Neutrophil (primary cell): ENCODE results near the gene SH2D2A.

Source experiments
- H3K27ac ChIP-seq: fragments of 200-600 bp; sonication (generic); 2 replicates; pipeline ENCODE4 v1.5.1; 2016; ENCODE audit warnings: mild to moderate bottlenecking, moderate library complexity
- H3K27me3 ChIP-seq: fragments of 200-600 bp; sonication (generic); 2 replicates; pipeline ENCODE4 v1.6.0; 2016; ENCODE audit warnings: mild to moderate bottlenecking
- H3K36me3 ChIP-seq: fragments of 200-600 bp; sonication (generic); 2 replicates; pipeline ENCODE4 v1.5.1; 2017
- H3K4me1 ChIP-seq, 2 experiments: fragments of 200-600 bp in 1 of 2; sonication (generic) in 1 of 2; 1 replicate in 1 of 2; 2 replicates in 1 of 2; pipeline versions ENCODE4 v1.5.1 to v1.6.1; 2013 to 2016; ENCODE audit warnings: low read depth in 1 of 2, low read length in 1 of 2, mild to moderate bottlenecking in 1 of 2, moderate library complexity in 1 of 2; ENCODE audit not compliant: control insufficient read depth in 1 of 2, insufficient read depth in 1 of 2
- H3K4me3 ChIP-seq, 2 experiments: fragments of 200-600 bp in 1 of 2; sonication (generic) in 1 of 2; 1 replicate in 1 of 2; 2 replicates in 1 of 2; pipeline ENCODE4 v1.5.1; 2013 to 2016; ENCODE audit warnings: low read depth in 1 of 2, low read length in 1 of 2, mild to moderate bottlenecking in 1 of 2, moderate library complexity in 1 of 2
- H3K9me3 ChIP-seq: fragments of 200-600 bp; sonication (generic); 2 replicates; pipeline ENCODE4 v1.5.1; 2016
- CTCF ChIP-seq: fragments of 200-600 bp; sonication (generic); IDR thresholded peaks from 2 replicates; pipeline ENCODE4 v1.5.1; 2016; ENCODE audit warnings: antibody characterized with exemption

SH2D2A gene

GRCh38 chr1:156847591-156848460, 31.2 kb upstream of the SH2D2A start:
- no peak overlapping the region for H3K27ac ChIP-seq
- H3K4me1 ChIP-seq = peaks cover 0 to 4% of the 10 kb centered on the region in 2 experiments
- H3K4me3 ChIP-seq = no peak overlapping the region
- TF ChIP-seq CTCF = no peak
- H3K27me3 ChIP-seq = peaks cover 99% of the 10 kb centered on the region
- no peaks in the 10 kb centered on the region for H3K36me3 ChIP-seq
- H3K9me3 ChIP-seq = no peaks in the 10 kb centered on the region

GRCh38 chr1:156846643-156847042, 30.0 kb upstream of the SH2D2A start:
- no peak for TF ChIP-seq CTCF
- peaks cover 100% of the 10 kb centered on the region for H3K27me3 ChIP-seq

GRCh38 chr1:156845953-156846545, 29.4 kb upstream of the SH2D2A start:
- Histone ChIP-seq H3K4me3 (no peak overlapping the region), H3K27me3 (peaks cover 100% of the 10 kb centered on the region), H3K9me3 (no peaks in the 10 kb centered on the region), H3K4me1 (peaks cover 0 to 4% of the 10 kb centered on the region in 2 experiments), H3K36me3 (no peaks in the 10 kb centered on the region), H3K27ac (no peak overlapping the region)
- no peak for TF ChIP-seq CTCF

More at GRCh38 chr1:156846643-156847042, 30.0 kb upstream of the SH2D2A start:
- Histone ChIP-seq H3K4me1 (peaks cover 0 to 4% of the 10 kb centered on the region in 2 experiments), H3K36me3 (no peaks in the 10 kb centered on the region), H3K9me3 (no peaks in the 10 kb centered on the region), H3K27ac (no peak overlapping the region), H3K4me3 (no peak overlapping the region)

GRCh38 chr1:156845055-156845952, 28.7 kb upstream of the SH2D2A start:
- no peak for TF ChIP-seq CTCF
- Histone ChIP-seq H3K4me3 (no peak overlapping the region), H3K4me1 (peaks cover 0 to 4% of the 10 kb centered on the region in 2 experiments), H3K27ac (no peak overlapping the region), H3K9me3 (no peaks in the 10 kb centered on the region), H3K27me3 (peaks cover 100% of the 10 kb centered on the region), H3K36me3 (no peaks in the 10 kb centered on the region)

GRCh38 chr1:156844638-156845037, 28.0 kb upstream of the SH2D2A start:
- no peaks in the 10 kb centered on the region for H3K9me3 ChIP-seq
- peaks cover 0 to 4% of the 10 kb centered on the region in 2 experiments for H3K4me1 ChIP-seq
- H3K36me3 ChIP-seq = no peaks in the 10 kb centered on the region
- TF ChIP-seq CTCF = no peak
- no peak overlapping the region for H3K27ac ChIP-seq
- H3K27me3 ChIP-seq = peaks cover 100% of the 10 kb centered on the region
- no peak overlapping the region for H3K4me3 ChIP-seq
